K562 (cell line): ENCODE measurements around the gene CNP.

Experiments used
- JUND ChIP-seq, 2 experiments: IDR thresholded peaks; 2 replicates in 1 of 2; 3 replicates in 1 of 2; pipeline ENCODE4 v1.6.1; 2011; ENCODE audit warnings: borderline replicate concordance in 2 of 2, low read depth in 2 of 2, low read length in 2 of 2, improper control_type of control experiment in 1 of 2, missing biosample characterization in 1 of 2, missing genetic modification characterization in 1 of 2, missing genetic modification reagents in 1 of 2
- MBD2 ChIP-seq: sonication (generic); IDR thresholded peaks from 2 replicates; pipeline ENCODE4 v1.6.1; 2016; ENCODE audit warnings: low read depth, borderline replicate concordance
- TF ChIP-seq, protein P1 (sequence below), 3 experiments: IDR thresholded peaks in 2 of 3; conservative IDR thresholded peaks in 1 of 3; 2 replicates each; pipeline ENCODE4 v1.5.1; 2011 to 2012; ENCODE audit warnings: low read length in 3 of 3, mild to moderate bottlenecking in 3 of 3, control low read depth in 2 of 3, improper control_type of control experiment in 1 of 3, inconsistent platforms in 1 of 3, low read depth in 1 of 3, mixed read lengths in 1 of 3, moderate library complexity in 1 of 3; ENCODE audit not compliant: insufficient read depth in 2 of 3

DNA sequence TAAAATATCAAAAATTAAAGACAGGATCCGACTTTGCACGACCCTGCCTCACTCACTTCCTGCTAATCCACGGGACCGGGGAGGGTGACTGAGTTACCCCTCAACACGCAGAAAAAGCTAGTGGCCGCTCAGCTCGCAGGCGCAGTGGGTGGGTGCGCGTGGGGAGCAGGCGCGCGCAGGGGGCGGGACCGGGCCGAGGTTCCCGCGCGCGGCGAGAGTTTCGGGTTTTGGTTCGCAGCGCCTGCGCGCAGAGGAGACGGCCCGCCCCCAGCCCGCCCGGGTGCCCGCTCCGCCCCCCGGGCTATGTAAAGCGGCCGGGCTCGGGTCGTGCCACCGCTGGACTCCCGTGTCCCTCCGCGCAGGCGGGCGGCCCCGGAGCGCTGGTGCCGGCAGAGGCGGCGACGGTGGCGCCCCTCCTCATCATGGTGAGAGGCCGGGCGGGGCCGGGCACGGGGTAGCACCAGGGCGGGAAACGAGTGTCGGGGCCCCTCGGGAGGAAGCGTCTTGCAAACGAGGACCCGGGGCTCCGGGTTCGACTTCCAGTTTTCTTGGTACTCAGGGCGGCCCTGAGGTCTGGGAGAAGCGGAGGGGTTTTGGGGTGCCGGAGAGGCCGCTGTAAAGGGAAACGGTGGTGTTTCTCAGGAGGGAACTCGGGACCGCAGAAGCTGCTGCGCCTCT is at the start of gene CNP:
- TF ChIP-seq, protein P1, sequence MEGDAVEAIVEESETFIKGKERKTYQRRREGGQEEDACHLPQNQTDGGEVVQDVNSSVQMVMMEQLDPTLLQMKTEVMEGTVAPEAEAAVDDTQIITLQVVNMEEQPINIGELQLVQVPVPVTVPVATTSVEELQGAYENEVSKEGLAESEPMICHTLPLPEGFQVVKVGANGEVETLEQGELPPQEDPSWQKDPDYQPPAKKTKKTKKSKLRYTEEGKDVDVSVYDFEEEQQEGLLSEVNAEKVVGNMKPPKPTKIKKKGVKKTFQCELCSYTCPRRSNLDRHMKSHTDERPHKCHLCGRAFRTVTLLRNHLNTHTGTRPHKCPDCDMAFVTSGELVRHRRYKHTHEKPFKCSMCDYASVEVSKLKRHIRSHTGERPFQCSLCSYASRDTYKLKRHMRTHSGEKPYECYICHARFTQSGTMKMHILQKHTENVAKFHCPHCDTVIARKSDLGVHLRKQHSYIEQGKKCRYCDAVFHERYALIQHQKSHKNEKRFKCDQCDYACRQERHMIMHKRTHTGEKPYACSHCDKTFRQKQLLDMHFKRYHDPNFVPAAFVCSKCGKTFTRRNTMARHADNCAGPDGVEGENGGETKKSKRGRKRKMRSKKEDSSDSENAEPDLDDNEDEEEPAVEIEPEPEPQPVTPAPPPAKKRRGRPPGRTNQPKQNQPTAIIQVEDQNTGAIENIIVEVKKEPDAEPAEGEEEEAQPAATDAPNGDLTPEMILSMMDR (IDR thresholded peaks at IDR 0.05 in 2 of 3, conservative IDR thresholded peaks at IDR 0.05 in 1 of 3; ENCODE audit: insufficient read depth in 2 of 3, low read depth in 1 of 3, low read length in 3 of 3), result 0 out of 6 replicates have a peak, but pooled peaks of 1 of the 3 experiments have one; percentile 2
- TF ChIP-seq MBD2 (no peak; the same call in 1 of the 2 replicates), JUND (IDR thresholded peaks at IDR 0.05; ENCODE audit: borderline replicate concordance, low read depth, low read length) (no peak), JUND (tag; IDR thresholded peaks at IDR 0.05; ENCODE audit: borderline replicate concordance, low read depth, low read length) (no peak)
